GM12878 (cell line): ENCODE measurements around the gene HTT-AS.

ENCODE experiments used
- BHLHE40 ChIP-seq, 2 experiments: fragments of 450-650 bp in 1 of 2; IDR thresholded peaks; 2 replicates each; pipeline ENCODE4 v1.6.1; 2011 to 2017; ENCODE audit warnings: low read depth in 2 of 2, borderline replicate concordance in 1 of 2, improper control_type of control experiment in 1 of 2, low read length in 1 of 2, mild to moderate bottlenecking in 1 of 2
- CEBPB ChIP-seq, 2 experiments: fragments of 150-350 bp in 1 of 2; IDR thresholded peaks; 2 replicates each; pipeline ENCODE4 v1.6.1; 2012 to 2014; ENCODE audit warnings: low read depth in 2 of 2, low read length in 2 of 2, borderline replicate concordance in 1 of 2, inconsistent platforms in 1 of 2
- CEBPZ ChIP-seq: fragments of 150-350 bp; IDR thresholded peaks from 2 replicates; pipeline ENCODE4 v1.6.1; 2016; ENCODE audit warnings: low read depth, low read length
- CREB1 ChIP-seq: IDR thresholded peaks from 2 replicates; pipeline ENCODE4 v1.6.1; 2012; ENCODE audit warnings: low read depth, mild to moderate bottlenecking, inconsistent platforms
- CTCF ChIP-seq, 3 experiments: IDR thresholded peaks in 2 of 3; conservative IDR thresholded peaks in 1 of 3; 2 replicates each; pipeline ENCODE4 v1.5.1; 2011; ENCODE audit warnings: low read depth in 3 of 3, low read length in 3 of 3, mild to moderate bottlenecking in 3 of 3, control low read depth in 2 of 3, moderate library complexity in 2 of 3, inconsistent platforms in 1 of 3, mixed read lengths in 1 of 3; ENCODE audit not compliant: control insufficient read depth in 2 of 3, insufficient read depth in 1 of 3; ENCODE audit errors: extremely low read depth in 1 of 3
- EGR1 ChIP-seq, 2 experiments: IDR thresholded peaks; 1 replicate in 1 of 2; 2 replicates in 1 of 2; pipeline ENCODE4 v1.6.1; 2011 to 2012; ENCODE audit warnings: low read depth in 2 of 2, low read length in 2 of 2, borderline replicate concordance in 1 of 2, mild to moderate bottlenecking in 1 of 2, moderate library complexity in 1 of 2
- EZH2 ChIP-seq: IDR thresholded peaks from 2 replicates; pipeline ENCODE4 v1.6.1; 2012; ENCODE audit warnings: low read depth, mild to moderate bottlenecking, control low read depth, inconsistent platforms, low read length, borderline replicate concordance; ENCODE audit not compliant: control insufficient read depth
- HDAC2 ChIP-seq: fragments of 200-600 bp; sonication (generic); IDR thresholded peaks from 2 replicates; pipeline ENCODE4 v1.6.1; 2017
- KDM1A ChIP-seq: fragments of 200-600 bp; sonication (generic); IDR thresholded peaks from 2 replicates; pipeline ENCODE4 v1.6.1; 2016; ENCODE audit warnings: borderline replicate concordance
- NFYA ChIP-seq: IDR thresholded peaks from 2 replicates; pipeline ENCODE4 v1.6.1; 2011; ENCODE audit warnings: low read depth, mild to moderate bottlenecking, low read length, improper control_type of control experiment, borderline replicate concordance
- RFX5 ChIP-seq: IDR thresholded peaks from 2 replicates; pipeline ENCODE4 v1.6.1; 2011; ENCODE audit warnings: low read depth, low read length, improper control_type of control experiment
- TAF1 ChIP-seq: IDR thresholded peaks from 2 replicates; pipeline ENCODE4 v1.6.1; 2011; ENCODE audit warnings: mild to moderate bottlenecking, low read depth, low read length, borderline replicate concordance
- USF2 ChIP-seq: IDR thresholded peaks from 2 replicates; pipeline ENCODE4 v1.6.1; 2011; ENCODE audit warnings: low read depth, low read length, improper control_type of control experiment, borderline replicate concordance
- ZZZ3 ChIP-seq: IDR thresholded peaks from 2 replicates; pipeline ENCODE4 v1.6.1; 2011; ENCODE audit warnings: low read depth; ENCODE audit not compliant: control insufficient read depth, insufficient read length

- TF ChIP-seq CTCF (IDR thresholded peaks at IDR 0.05 in 2 of 3, conservative IDR thresholded peaks at IDR 0.05 in 1 of 3; ENCODE audit: control insufficient read depth in 2 of 3, extremely low read depth in 1 of 3, insufficient read depth in 1 of 3, low read depth in 3 of 3, low read length in 3 of 3) (no peak), HDAC2 (no peak), CREB1 (no peak), USF2 (no peak), RFX5 (no peak), CEBPZ (no peak), TAF1 (no peak), ZZZ3 (no peak), EZH2 (no peak), BHLHE40 (IDR thresholded peaks at IDR 0.05; ENCODE audit: borderline replicate concordance in 1 of 2, low read depth in 2 of 2, low read length in 1 of 2) (no peak), CEBPB (IDR thresholded peaks at IDR 0.05; ENCODE audit: borderline replicate concordance in 1 of 2, low read depth in 2 of 2, low read length in 2 of 2) (no peak), EGR1 (IDR thresholded peaks at IDR 0.05; ENCODE audit: borderline replicate concordance in 1 of 2, low read depth in 2 of 2, low read length in 2 of 2) (no peak), NFYA (no peak), KDM1A (no peak)
Observed at GRCh38 chr4:3016961-3017360, 57.4 kb downstream of the HTT-AS start.
